NCI-H1092 treated with DMSO at 0.1 percent for 48 hours (cell line): ENCODE results near the gene EPS8L1.

Experiments
- DNase-seq: peaks from one replicate; lab custom pipeline; 2025; lab: John Stamatoyannopoulos, UW

Gene EPS8L1

GRCh38 chr19:55115446-55116065 is 39.9 kb downstream of the EPS8L1 start:
- DNase-seq = no peak

- DNase-seq = no peak
Observed at GRCh38 chr19:55116232-55116858, 40.7 kb downstream of the EPS8L1 start.

GRCh38 chr19:55116859-55117662 is 41.4 kb downstream of the EPS8L1 start, which contains the start of gene PPP1R12C:
TSS of gene PPP1R12C (minus strand) at chr19:55117637. CDS start at chr19:55117543, 94 bp downstream.
- no peak for DNase-seq

GRCh38 chr19:55117663-55118391 is 42.2 kb downstream of the EPS8L1 start:
- DNase-seq = peak; percentile 94

- no peak for DNase-seq
Observed at GRCh38 chr19:55118401-55118991, 42.8 kb downstream of the EPS8L1 start.

- no peak for DNase-seq
Observed at GRCh38 chr19:55119053-55119452, 43.4 kb downstream of the EPS8L1 start.

GRCh38 chr19:55131421-55131820 is 55.8 kb downstream of the EPS8L1 start:
- DNase-seq = no peak

GRCh38 chr19:55132453-55133129 is 56.9 kb downstream of the EPS8L1 start:
- no peak for DNase-seq

- no peak for DNase-seq
Observed at GRCh38 chr19:55133639-55134444, 58.2 kb downstream of the EPS8L1 start.

GRCh38 chr19:55134736-55135135 is 59.1 kb downstream of the EPS8L1 start:
- no peak for DNase-seq

GRCh38 chr19:55136399-55137102 is 60.9 kb downstream of the EPS8L1 start:
- no peak for DNase-seq
